GM12878 (cell line): ENCODE results near the gene CTSK.
"Not testable (repeated sequence)": the region's sequence is repeated elsewhere in the genome, so short reads cannot be mapped to it uniquely, and the experiment has no call there.

Source experiments
- EP300 ChIP-seq, 2 experiments: fragments of 150-350 bp in 1 of 2; IDR thresholded peaks; 2 replicates each; pipeline ENCODE4 v1.6.1; 2011 to 2012; ENCODE audit warnings: low read depth in 2 of 2, low read length in 2 of 2, borderline replicate concordance in 1 of 2, improper control_type of control experiment in 1 of 2, inconsistent platforms in 1 of 2; ENCODE audit not compliant: control insufficient read depth in 1 of 2
- EZH2 ChIP-seq: IDR thresholded peaks from 2 replicates; pipeline ENCODE4 v1.6.1; 2012; ENCODE audit warnings: low read depth, mild to moderate bottlenecking, control low read depth, inconsistent platforms, low read length, borderline replicate concordance; ENCODE audit not compliant: control insufficient read depth
- POLR2A ChIP-seq: IDR thresholded peaks from 2 replicates; pipeline ENCODE4 v1.6.1; 2011; ENCODE audit warnings: low read depth, mild to moderate bottlenecking, low read length
- POLR2AphosphoS5 ChIP-seq: IDR thresholded peaks from 2 replicates; pipeline ENCODE4 v1.6.1; 2011; ENCODE audit warnings: mild to moderate bottlenecking, low read length, inconsistent platforms
- TF ChIP-seq, protein P1 (sequence below), 3 experiments: IDR thresholded peaks in 2 of 3; conservative IDR thresholded peaks in 1 of 3; 2 replicates each; pipeline ENCODE4 v1.5.1; 2011; ENCODE audit warnings: low read depth in 3 of 3, low read length in 3 of 3, mild to moderate bottlenecking in 3 of 3, control low read depth in 2 of 3, moderate library complexity in 2 of 3, inconsistent platforms in 1 of 3, mixed read lengths in 1 of 3; ENCODE audit not compliant: control insufficient read depth in 2 of 3, insufficient read depth in 1 of 3; ENCODE audit errors: extremely low read depth in 1 of 3

DNA sequence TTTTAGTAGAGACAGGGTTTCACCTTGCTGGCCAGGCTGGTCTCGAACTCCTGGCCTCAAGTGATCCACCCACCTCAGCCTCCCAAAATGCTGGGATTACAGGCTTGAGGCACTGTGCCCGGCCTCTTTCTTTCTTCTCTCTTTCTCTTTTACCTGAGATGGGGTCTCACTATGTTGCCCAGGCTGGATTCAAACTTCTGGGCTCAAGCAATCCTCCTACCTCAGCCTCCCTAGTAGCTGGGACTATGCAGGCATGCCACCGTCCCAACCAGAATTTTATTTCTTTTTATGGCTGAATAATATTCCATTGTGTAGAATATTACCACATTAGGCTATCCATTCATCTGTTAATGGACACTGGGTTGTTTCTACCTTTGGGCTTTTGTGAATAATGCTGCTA is 14.3 kb downstream of the CTSK start:
- TF ChIP-seq, protein P1, sequence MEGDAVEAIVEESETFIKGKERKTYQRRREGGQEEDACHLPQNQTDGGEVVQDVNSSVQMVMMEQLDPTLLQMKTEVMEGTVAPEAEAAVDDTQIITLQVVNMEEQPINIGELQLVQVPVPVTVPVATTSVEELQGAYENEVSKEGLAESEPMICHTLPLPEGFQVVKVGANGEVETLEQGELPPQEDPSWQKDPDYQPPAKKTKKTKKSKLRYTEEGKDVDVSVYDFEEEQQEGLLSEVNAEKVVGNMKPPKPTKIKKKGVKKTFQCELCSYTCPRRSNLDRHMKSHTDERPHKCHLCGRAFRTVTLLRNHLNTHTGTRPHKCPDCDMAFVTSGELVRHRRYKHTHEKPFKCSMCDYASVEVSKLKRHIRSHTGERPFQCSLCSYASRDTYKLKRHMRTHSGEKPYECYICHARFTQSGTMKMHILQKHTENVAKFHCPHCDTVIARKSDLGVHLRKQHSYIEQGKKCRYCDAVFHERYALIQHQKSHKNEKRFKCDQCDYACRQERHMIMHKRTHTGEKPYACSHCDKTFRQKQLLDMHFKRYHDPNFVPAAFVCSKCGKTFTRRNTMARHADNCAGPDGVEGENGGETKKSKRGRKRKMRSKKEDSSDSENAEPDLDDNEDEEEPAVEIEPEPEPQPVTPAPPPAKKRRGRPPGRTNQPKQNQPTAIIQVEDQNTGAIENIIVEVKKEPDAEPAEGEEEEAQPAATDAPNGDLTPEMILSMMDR (IDR thresholded peaks at IDR 0.05 in 2 of 3, conservative IDR thresholded peaks at IDR 0.05 in 1 of 3; ENCODE audit: control insufficient read depth in 2 of 3, extremely low read depth in 1 of 3, insufficient read depth in 1 of 3, low read depth in 3 of 3, low read length in 3 of 3), result not testable (repeated sequence)
- TF ChIP-seq POLR2AphosphoS5; EP300 (IDR thresholded peaks at IDR 0.05; ENCODE audit: borderline replicate concordance in 1 of 2, control insufficient read depth in 1 of 2, low read depth in 2 of 2, low read length in 2 of 2); POLR2A; EZH2: not testable (repeated sequence)
